Upper lobe of right lung (tissue), 1 donor: Measurements from ENCODE around the gene RMDN2. TPM values are rescaled to one million over a fixed set of nuclear protein-coding genes. Genes with fewer than 3 reads are reported as not detected.

ENCODE experiments used
- ATAC-seq: fragments of 200-7000 bp; cut with Tn5 transposase; one replicate; pipeline ENCODE4 v1.9.1; 2020; ENCODE audit warnings: mild to moderate bottlenecking, moderate library complexity
- DNase-seq: peaks from one replicate; pipeline ENCODE4 v3.0.0-alpha.2; 2020
- H3K27ac ChIP-seq: fragments of 200-600 bp; one replicate; pipeline ENCODE4 v1.8.0; 2022
- H3K27me3 ChIP-seq: fragments of 200-600 bp; one replicate; pipeline ENCODE4 v1.8.0; 2022; ENCODE audit warnings: mild to moderate bottlenecking
- H3K36me3 ChIP-seq: fragments of 200-600 bp; one replicate; pipeline ENCODE4 v1.8.0; 2022
- H3K4me1 ChIP-seq: fragments of 200-600 bp; one replicate; pipeline ENCODE4 v1.8.0; 2022
- H3K4me3 ChIP-seq: fragments of 200-600 bp; one replicate; pipeline ENCODE4 v1.8.0; 2022; ENCODE audit warnings: mild to moderate bottlenecking
- H3K9me3 ChIP-seq: fragments of 200-600 bp; one replicate; pipeline ENCODE4 v1.8.0; 2022
- CTCF ChIP-seq: fragments of 200-600 bp; IDR thresholded peaks from one replicate; pipeline ENCODE4 v1.8.0; 2022; ENCODE audit warnings: antibody characterized with exemption
- intact Hi-C: fragments of 100-400 bp; cut with DNase I; formaldehyde crosslinking; loops from one replicate; pipeline ENCODE4 v1.11.0; 2022
- total RNA-seq: library from RNA; stranded (reverse); fragmentation: NEBNext Ultra II Directional; extraction: Animal tissue kit (Norgen Biotek cat#: 25700); gene quantifications from one replicate; pipeline ENCODE4 v1.2.1, GENCODE V29; 2021
- donor health status: DM: no; HTN: yes; CAD: no; lungs with severe emphysema.

The RMDN2 gene
- total RNA-seq, 1 donor from 2014 or later = 23.1 TPM

DNA sequence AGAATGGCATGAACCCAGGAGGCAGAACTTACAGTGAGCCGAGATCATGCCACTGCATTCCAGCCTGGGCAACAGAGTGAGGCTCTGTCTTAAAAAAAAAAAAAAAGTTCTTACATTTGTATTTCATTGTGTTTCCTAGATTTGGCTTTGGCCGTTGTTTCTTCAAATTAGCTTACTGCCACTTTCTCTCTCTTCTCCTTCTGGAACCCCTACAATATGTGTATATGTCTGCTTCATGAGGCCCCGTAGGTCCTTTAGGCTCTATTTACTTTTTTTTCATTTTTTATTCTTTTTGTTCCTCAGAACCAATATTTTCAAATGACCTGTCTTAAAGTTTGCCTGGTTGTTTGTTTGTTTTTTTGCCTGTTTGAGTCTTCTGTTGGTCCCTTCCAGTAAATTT, 41.2 kb downstream of the RMDN2 start:
- DNase-seq (no peak), ATAC-seq (no peak)
- no peak for TF ChIP-seq CTCF
- Histone ChIP-seq H3K4me3 (no peak overlapping the region), H3K4me1 (no peaks in the 10 kb centered on the region), H3K27me3 (no peaks in the 10 kb centered on the region), H3K36me3 (no peaks in the 10 kb centered on the region), H3K27ac (no peak overlapping the region), H3K9me3 (no peaks in the 10 kb centered on the region)
- intact Hi-C loops = no loop called here

- H3K9me3 ChIP-seq = no peaks in the 10 kb centered on the region
- H3K27ac ChIP-seq = no peak overlapping the region
- no peak for DNase-seq
- no peak overlapping the region for H3K4me3 ChIP-seq
- no peaks in the 10 kb centered on the region for H3K36me3 ChIP-seq
- H3K4me1 ChIP-seq = no peaks in the 10 kb centered on the region
- no peak for ATAC-seq
- TF ChIP-seq CTCF = no peak
- H3K27me3 ChIP-seq = no peaks in the 10 kb centered on the region
- intact Hi-C loops = no loop called here
These were observed 44.6 kb downstream of the RMDN2 start for GRCh38 chr2:37969731-37970130.

- Histone ChIP-seq H3K4me1 (no peaks in the 10 kb centered on the region), H3K27me3 (no peaks in the 10 kb centered on the region), H3K27ac (no peak overlapping the region), H3K4me3 (no peak overlapping the region), H3K36me3 (no peaks in the 10 kb centered on the region), H3K9me3 (no peaks in the 10 kb centered on the region)
- intact Hi-C loops = no loop called here
- TF ChIP-seq CTCF = no peak
- ATAC-seq (no peak), DNase-seq (no peak)
These were observed 46.9 kb downstream of the RMDN2 start for GRCh38 chr2:37971971-37972370.

- ATAC-seq = peak; percentile 81
- no peak for TF ChIP-seq CTCF
- intact Hi-C loops = no loop called here
- no peak overlapping the region for H3K27ac ChIP-seq
- no peaks in the 10 kb centered on the region for H3K4me1 ChIP-seq
- H3K9me3 ChIP-seq = no peaks in the 10 kb centered on the region
- H3K36me3 ChIP-seq = no peaks in the 10 kb centered on the region
- DNase-seq = no peak
- peak overlapping the region; percentile 28 for H3K4me3 ChIP-seq
- H3K27me3 ChIP-seq = no peaks in the 10 kb centered on the region
These were observed 48.7 kb downstream of the RMDN2 start for GRCh38 chr2:37973615-37974353.

DNA sequence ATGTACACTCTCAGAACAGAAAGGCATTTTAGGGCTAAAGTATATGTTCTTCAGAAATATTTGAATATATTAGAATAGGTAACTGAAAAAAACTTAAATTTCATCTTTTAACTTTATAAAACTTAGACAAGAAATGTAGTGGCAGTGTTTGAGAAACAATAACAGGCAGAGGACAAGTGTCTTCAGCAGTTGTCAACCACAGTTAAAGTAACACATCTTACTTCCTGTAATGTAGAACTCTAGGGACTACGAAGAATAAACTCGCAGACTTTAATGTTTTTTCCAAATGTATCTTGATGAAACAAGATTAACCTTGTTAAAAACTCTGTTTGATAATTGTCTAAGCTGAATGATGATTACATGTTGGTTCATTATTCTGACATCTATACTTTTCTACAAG, 50.7 kb downstream of the RMDN2 start:
- ATAC-seq (no peak), DNase-seq (no peak)
- intact Hi-C loops = no loop called here
- H3K4me3 ChIP-seq = no peak overlapping the region
- H3K4me1 ChIP-seq = no peaks in the 10 kb centered on the region
- no peak for TF ChIP-seq CTCF
- no peak overlapping the region for H3K27ac ChIP-seq
- no peaks in the 10 kb centered on the region for H3K36me3 ChIP-seq
- H3K9me3 ChIP-seq = no peaks in the 10 kb centered on the region
- no peaks in the 10 kb centered on the region for H3K27me3 ChIP-seq

DNA sequence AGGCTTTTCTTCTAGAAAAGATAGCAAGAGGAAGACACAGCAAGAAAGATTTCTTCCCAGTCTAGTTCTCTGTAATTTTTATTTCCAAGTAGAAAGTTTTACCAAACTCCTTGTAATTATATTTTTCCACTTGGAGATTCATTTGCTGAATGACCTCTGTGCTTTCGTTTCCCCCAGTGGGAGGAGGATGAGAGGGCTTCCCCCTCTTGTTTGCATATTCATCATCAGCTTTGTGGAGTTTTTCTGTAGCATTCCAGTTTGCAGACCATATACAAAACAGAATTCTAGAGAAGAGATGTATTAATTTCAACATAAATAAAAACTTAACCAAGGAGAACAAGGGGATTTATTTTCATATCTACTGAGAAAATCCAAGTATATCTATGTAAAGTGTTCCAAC, 51.3 kb downstream of the RMDN2 start:
- ATAC-seq = no peak
- no peak for TF ChIP-seq CTCF
- Histone ChIP-seq H3K4me1 (no peaks in the 10 kb centered on the region), H3K27me3 (no peaks in the 10 kb centered on the region), H3K36me3 (no peaks in the 10 kb centered on the region), H3K27ac (no peak overlapping the region), H3K4me3 (no peak overlapping the region), H3K9me3 (no peaks in the 10 kb centered on the region)
- intact Hi-C loops = no loop called here
- DNase-seq = no peak
